BLaER1 treated with 17β-estradiol and CSF1 and Interleukin-3, amounts not matched to agents 10 nM and 100 nM (cell line): ENCODE data around the gene NEK8.

ENCODE experiments used
- H3K27ac ChIP-seq, 11 experiments: shearing (Covaris generic); formaldehyde crosslinking; 2 replicates each; pipeline ENCODE4 v1.8.1; 2022
- H3K27me3 ChIP-seq, 11 experiments: shearing (Covaris generic); formaldehyde crosslinking; 2 replicates each; pipeline ENCODE4 v1.8.1; 2022
- H3K36me3 ChIP-seq, 11 experiments: shearing (Covaris generic); formaldehyde crosslinking; 2 replicates each; pipeline ENCODE4 v1.8.1; 2022
- H3K4me1 ChIP-seq, 10 experiments: shearing (Covaris generic); formaldehyde crosslinking; 2 replicates each; pipeline ENCODE4 v1.8.1; 2022
- H3K4me2 ChIP-seq, 11 experiments: shearing (Covaris generic); formaldehyde crosslinking; 2 replicates each; pipeline ENCODE4 v1.8.1; 2022
- H3K4me3 ChIP-seq, 10 experiments: shearing (Covaris generic); formaldehyde crosslinking; 2 replicates each; pipeline ENCODE4 v1.8.1; 2022
- H3K9ac ChIP-seq, 11 experiments: shearing (Covaris generic); formaldehyde crosslinking; 2 replicates each; pipeline ENCODE4 v1.8.1; 2022
- H3K9me3 ChIP-seq, 11 experiments: shearing (Covaris generic); formaldehyde crosslinking; replicated peaks in 1 of 11; 2 replicates each; pipeline ENCODE4 v1.8.1; 2022
- H4K20me1 ChIP-seq, 11 experiments: shearing (Covaris generic); formaldehyde crosslinking; 2 replicates each; pipeline ENCODE4 v1.8.1; 2022
- Cebpa-rat ChIP-seq, 11 experiments: shearing (Covaris generic); IDR thresholded peaks; 2 replicates each; pipeline ENCODE4 v1.8.1; 2022

The NEK8 gene

DNA sequence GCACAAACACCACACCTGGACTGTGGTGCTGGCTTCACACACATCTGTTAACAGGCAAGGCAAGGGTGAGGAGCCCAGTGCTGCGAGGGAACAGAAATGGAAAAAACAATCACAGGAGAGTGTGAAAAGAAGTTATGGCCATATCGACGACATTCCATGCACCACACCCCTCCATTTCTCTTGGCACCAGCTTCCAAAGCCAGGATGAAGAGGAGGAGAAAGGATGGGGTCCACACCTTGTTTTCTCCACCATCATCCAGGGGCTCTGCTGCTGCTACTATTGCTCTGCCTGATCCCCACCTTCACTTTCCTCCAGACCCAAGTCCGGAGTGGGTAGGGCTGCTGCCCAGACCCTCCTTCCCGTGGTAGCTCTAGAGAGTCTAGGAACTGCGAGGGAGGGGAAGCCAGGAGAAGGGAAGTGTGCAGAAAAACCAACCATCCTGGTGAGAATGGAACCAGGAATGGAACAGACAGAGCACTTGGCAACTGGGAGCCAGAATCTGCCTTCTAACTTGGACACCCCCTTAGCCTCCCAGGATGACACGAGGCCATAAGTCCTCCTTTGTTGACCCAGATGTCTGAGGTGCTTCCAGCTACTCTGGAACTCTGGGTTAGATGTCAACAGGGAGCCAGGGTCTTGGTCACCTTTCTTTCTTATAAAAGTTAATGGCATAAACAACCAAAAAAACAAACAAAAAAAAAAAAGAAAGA is 15.7 kb upstream of the NEK8 start:
- Histone ChIP-seq H3K4me3 (peak overlapping the region in 7 of 10 experiments; percentile 63 to 81 (median 70); a peak in 10 of 20 replicates), H3K36me3 (peaks cover 20 to 38% (median 33%) of the 10 kb centered on the region in 11 experiments), H3K9me3 (no peaks in the 10 kb centered on the region), H3K27ac (peak overlapping the region in 9 of 11 experiments; percentile 28 to 96 (median 94); a peak in 13 of 22 replicates), H3K9ac (peak overlapping the region in 8 of 11 experiments; percentile 86 to 96 (median 92); a peak in 16 of 22 replicates), H3K4me2 (peak overlapping the region; percentile 94 to 99 (median 98)), H3K4me1 (peaks cover 45 to 63% (median 51%) of the 10 kb centered on the region in 10 experiments), H4K20me1 (peaks cover 0 to 40% (median 18%) of the 10 kb centered on the region in 11 experiments; a peak in 13 of 22 replicates), H3K27me3 (no peaks in the 10 kb centered on the region)
- TF ChIP-seq Cebpa-rat (IDR thresholded peaks at IDR 0.05) = no peak; a peak in 1 of 22 replicates

GRCh38 chr17:28714281-28714680 is 14.3 kb upstream of the NEK8 start:
- Histone ChIP-seq H3K4me2 (no peak overlapping the region; a peak in 1 of 22 replicates), H3K9me3 (no peaks in the 10 kb centered on the region), H3K4me3 (no peak overlapping the region), H3K9ac (peak overlapping the region in 2 of 11 experiments; percentile 22 to 28; a peak in 1 of 22 replicates), H3K36me3 (peaks cover 20 to 38% (median 33%) of the 10 kb centered on the region in 11 experiments), H3K27ac (0 out of 22 replicates have a peak overlapping the region, but pooled peaks of 1 of the 11 experiments have one; percentile 21), H3K4me1 (peaks cover 55 to 74% (median 63%) of the 10 kb centered on the region in 10 experiments), H4K20me1 (peaks cover 0 to 40% (median 18%) of the 10 kb centered on the region in 11 experiments; a peak in 13 of 22 replicates), H3K27me3 (no peaks in the 10 kb centered on the region)
- no peak for TF ChIP-seq Cebpa-rat (IDR thresholded peaks at IDR 0.05)

GRCh38 chr17:28715217-28715616 is 13.4 kb upstream of the NEK8 start:
- Histone ChIP-seq H3K27me3 (no peaks in the 10 kb centered on the region), H3K4me3 (peak overlapping the region in 1 of 10 experiments; percentile 94; a peak in 1 of 20 replicates), H3K4me1 (peaks cover 48 to 65% (median 55%) of the 10 kb centered on the region in 10 experiments), H3K27ac (0 out of 22 replicates have a peak overlapping the region, but pooled peaks of 1 of the 11 experiments have one; percentile 21), H4K20me1 (peaks cover 0 to 40% (median 19%) of the 10 kb centered on the region in 11 experiments; a peak in 14 of 22 replicates), H3K9ac (peak overlapping the region in 4 of 11 experiments; percentile 41 to 99 (median 97); a peak in 3 of 22 replicates), H3K9me3 (no peaks in the 10 kb centered on the region), H3K36me3 (peaks cover 20 to 38% (median 33%) of the 10 kb centered on the region in 11 experiments), H3K4me2 (peak overlapping the region in 10 of 11 experiments; percentile 2 to 99 (median 98); a peak in 14 of 22 replicates)
- TF ChIP-seq Cebpa-rat (IDR thresholded peaks at IDR 0.05) = no peak

- Histone ChIP-seq H3K9me3 (no peaks in the 10 kb centered on the region), H3K27me3 (no peaks in the 10 kb centered on the region), H3K4me3 (peak overlapping the region; percentile 71 to 97 (median 86)), H3K36me3 (peaks cover 34 to 55% (median 47%) of the 10 kb centered on the region in 11 experiments), H3K4me2 (peak overlapping the region; percentile 83 to 99 (median 97)), H3K27ac (peak overlapping the region; percentile 86 to 99 (median 96)), H4K20me1 (peaks cover 13 to 57% (median 36%) of the 10 kb centered on the region in 11 experiments; a peak in 21 of 22 replicates), H3K9ac (peak overlapping the region; percentile 83 to 99 (median 96)), H3K4me1 (peaks cover 47 to 63% (median 55%) of the 10 kb centered on the region in 10 experiments)
- no peak for TF ChIP-seq Cebpa-rat (IDR thresholded peaks at IDR 0.05)
These were observed 11.6 kb upstream of the NEK8 start for GRCh38 chr17:28716740-28717577.

DNA sequence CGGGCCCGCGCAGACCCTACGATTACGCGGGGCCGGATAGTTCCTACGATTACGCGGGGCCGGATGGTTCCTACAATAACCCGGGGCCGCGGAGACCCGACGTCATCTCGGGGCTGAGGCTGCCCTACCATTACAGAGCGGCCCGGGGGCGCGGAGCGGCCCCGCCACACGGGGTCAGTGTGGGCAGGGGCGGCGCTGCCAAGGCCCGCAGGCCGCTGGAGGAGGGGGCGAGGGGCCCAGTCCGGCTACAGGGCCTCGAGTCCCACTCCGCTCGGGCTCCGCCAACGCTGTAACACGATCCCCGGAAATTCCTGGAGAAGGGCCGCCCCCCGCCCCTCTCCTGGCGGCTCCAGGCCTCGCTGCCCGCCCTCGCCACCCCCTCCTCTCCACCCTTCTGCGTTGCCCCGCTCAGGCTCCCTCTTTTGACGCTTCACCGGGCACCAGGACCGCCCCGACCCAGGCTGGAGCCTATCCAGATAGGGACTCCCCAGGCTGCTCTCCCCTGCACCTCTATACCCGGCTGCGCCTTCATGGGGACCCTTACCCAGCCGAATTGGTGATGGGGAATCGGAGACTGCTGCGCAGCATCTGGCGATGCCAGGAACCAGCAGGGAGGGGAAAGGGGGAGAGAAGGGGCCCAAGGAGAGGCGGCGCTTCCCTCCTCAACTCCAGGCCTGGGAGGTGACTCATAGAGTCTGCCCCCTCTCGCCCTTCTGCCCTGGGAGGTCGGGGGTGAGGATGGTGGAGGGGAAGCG is 10.8 kb upstream of the NEK8 start, which contains the start of gene RAB34:
RAB34 (minus strand) TSS at position 291 of the 755 bp plus-strand sequence. CDS start 602 bp downstream, outside the sequence.
- Histone ChIP-seq H3K36me3 (peaks cover 41 to 61% (median 55%) of the 10 kb centered on the region in 11 experiments), H3K9me3 (no peaks in the 10 kb centered on the region), H3K27me3 (no peaks in the 10 kb centered on the region), H4K20me1 (peaks cover 21 to 61% (median 44%) of the 10 kb centered on the region in 11 experiments), H3K9ac (peak within 1 kb of the TSS; percentile 83 to 99 (median 96)), H3K27ac (peak within 1 kb of the TSS; percentile 86 to 99 (median 96)), H3K4me3 (peak within 1 kb of the TSS; percentile 71 to 97 (median 86)), H3K4me1 (peaks cover 47 to 64% (median 56%) of the 10 kb centered on the region in 10 experiments), H3K4me2 (peak within 1 kb of the TSS; percentile 83 to 99 (median 97))
- TF ChIP-seq Cebpa-rat (IDR thresholded peaks at IDR 0.05) = no peak

GRCh38 chr17:28718333-28719020 is 10.1 kb upstream of the NEK8 start:
- Histone ChIP-seq H3K9ac (peak overlapping the region; percentile 83 to 99 (median 96)), H3K36me3 (peaks cover 48 to 61% (median 56%) of the 10 kb centered on the region in 11 experiments), H3K4me2 (peak overlapping the region; percentile 83 to 99 (median 97)), H3K27me3 (no peaks in the 10 kb centered on the region), H3K4me3 (peak overlapping the region; percentile 71 to 97 (median 86)), H4K20me1 (peaks cover 28 to 65% (median 52%) of the 10 kb centered on the region in 11 experiments), H3K27ac (peak overlapping the region; percentile 86 to 99 (median 96)), H3K4me1 (peaks cover 49 to 64% (median 57%) of the 10 kb centered on the region in 10 experiments), H3K9me3 (no peaks in the 10 kb centered on the region)
- no peak for TF ChIP-seq Cebpa-rat (IDR thresholded peaks at IDR 0.05)

GRCh38 chr17:28719021-28719433 is 9.6 kb upstream of the NEK8 start:
- peak overlapping the region; percentile 86 to 99 (median 96) for H3K27ac ChIP-seq
- H3K4me3 ChIP-seq = peak overlapping the region; percentile 71 to 97 (median 86)
- TF ChIP-seq Cebpa-rat (IDR thresholded peaks at IDR 0.05) = no peak
- H3K36me3 ChIP-seq = peaks cover 50 to 61% (median 56%) of the 10 kb centered on the region in 11 experiments
- H3K9ac ChIP-seq = peak overlapping the region; percentile 83 to 99 (median 96); a peak in 21 of 22 replicates
- peak overlapping the region; percentile 83 to 99 (median 97) for H3K4me2 ChIP-seq
- H3K9me3 ChIP-seq = no peaks in the 10 kb centered on the region
- no peaks in the 10 kb centered on the region for H3K27me3 ChIP-seq
- H3K4me1 ChIP-seq = peaks cover 55 to 67% (median 61%) of the 10 kb centered on the region in 10 experiments
- peaks cover 34 to 68% (median 57%) of the 10 kb centered on the region in 11 experiments for H4K20me1 ChIP-seq
